K562 (cell line): ENCODE measurements around the gene EXOSC9. TPM values are rescaled to one million over a fixed set of nuclear protein-coding genes. Genes with fewer than 3 reads are reported as not detected.
A peak's percentile ranks its signal among the peaks of the same experiment; 100 is the strongest.

Experiments used
- ARNT ChIP-seq, 2 experiments: fragments of 450-650 bp; IDR thresholded peaks; 2 replicates each; pipeline ENCODE4 v1.6.1; 2016; ENCODE audit warnings: mild to moderate bottlenecking in 1 of 2
- MGA ChIP-seq: fragments of 450-650 bp; IDR thresholded peaks from 2 replicates; pipeline ENCODE4 v1.6.1; 2016; ENCODE audit warnings: mild to moderate bottlenecking, moderate library complexity
- MTA2 ChIP-seq: fragments of 450-650 bp; IDR thresholded peaks from 2 replicates; pipeline ENCODE4 v1.6.1; 2016; ENCODE audit warnings: low read depth
- NELFE ChIP-seq: IDR thresholded peaks from 2 replicates; pipeline ENCODE4 v1.6.1; 2011; ENCODE audit warnings: mild to moderate bottlenecking; ENCODE audit not compliant: insufficient read depth, insufficient read length
- NFE2 ChIP-seq: IDR thresholded peaks from 2 replicates; pipeline ENCODE4 v1.6.1; 2014; ENCODE audit warnings: antibody characterized with exemption, low read depth
- NRF1 ChIP-seq, 2 experiments: fragments of 450-650 bp; IDR thresholded peaks in 1 of 2; conservative IDR thresholded peaks in 1 of 2; 2 replicates each; pipeline ENCODE4 v1.6.1; 2014; ENCODE audit warnings: mild to moderate bottlenecking in 2 of 2
- PHB ChIP-seq: fragments of 250-450 bp; sonication (Bioruptor Pico); IDR thresholded peaks from 2 replicates; pipeline ENCODE4 v1.5.0; 2021
- RBBP5 ChIP-seq: fragments of 200-600 bp; sonication (generic); IDR thresholded peaks from 2 replicates; pipeline ENCODE4 v1.6.1; 2012; ENCODE audit warnings: borderline replicate concordance, mild to moderate bottlenecking, low read length, control low read depth, inconsistent platforms; ENCODE audit not compliant: insufficient read depth, poor library complexity, severe bottlenecking
- ZFP1 ChIP-seq: fragments of 450-650 bp; formaldehyde crosslinking; IDR thresholded peaks from 2 replicates; pipeline ENCODE4 v1.4.0; 2020; ENCODE audit warnings: mild to moderate bottlenecking, mixed read lengths
- ZNF212 ChIP-seq: fragments of 450-650 bp; formaldehyde crosslinking; IDR thresholded peaks from 2 replicates; pipeline ENCODE4 v1.4.0; 2020; ENCODE audit warnings: mild to moderate bottlenecking
- polyA plus RNA-seq, 8 experiments: library from polyadenylated mRNA; depleted of rRNA in 4 of 8; stranded (reverse) in 5 of 8; unstranded in 3 of 8; fragments of >200 nt; fragmentation: Nextera tagmentation in 2 of 8; fragmentation: Illumina TruSeq in 1 of 8; extraction: Ambion mirVana in 2 of 8; extraction: Trizol in 1 of 8; gene quantifications; 2 replicates each; pipeline versions ENCODE4 v1.2.1 to v1.2.3, GENCODE V29; 2011 to 2014; ENCODE audit warnings: inconsistent platforms in 1 of 8, missing spikeins in 1 of 8
- total RNA-seq, 7 experiments: library from RNA; depleted of rRNA in 6 of 7; stranded (reverse); fragments of >200 nt in 6 of 7; fragmentation: Illumina TruSeq in 2 of 7; extraction: Trizol in 2 of 7; gene quantifications; 2 replicates each; pipeline versions ENCODE4 v1.2.1 to v1.2.3, GENCODE V29; 2011 to 2021; ENCODE audit warnings: low replicate concordance in 1 of 7
- TF ChIP-seq, protein P1 (sequence below): fragments of 250-450 bp; sonication (Bioruptor Pico); IDR thresholded peaks from 2 replicates; pipeline ENCODE4 v1.8.0; 2021; ENCODE audit warnings: borderline replicate concordance, mild to moderate bottlenecking, moderate library complexity; ENCODE audit not compliant: poor library complexity, severe bottlenecking
- TF ChIP-seq, protein P2 (sequence below), 3 experiments: fragments of 200-800 bp in 1 of 3; sonication (Bioruptor generic) in 1 of 3; sonication (generic) in 1 of 3; formaldehyde crosslinking in 1 of 3; IDR thresholded peaks; 2 replicates each; pipeline versions ENCODE4 v1.6.1 to v1.8.0; 2016 to 2022; ENCODE audit warnings: mild to moderate bottlenecking in 2 of 3, missing compliant biosample characterization in 2 of 3, missing genetic modification characterization in 2 of 3, missing genetic modification reagents in 1 of 3

The EXOSC9 gene
- total and polyA plus RNA-seq, 9 of the 15 experiments (the other 6 are each of a cell fraction or from before 2014, with no cell fraction given): 64.7 to 166 (median 115) TPM

GRCh38 chr4:121800638-121800960 is 524 bp upstream of the EXOSC9 start (continued):
- TF ChIP-seq MGA (no peak), ZNF212 (CRISPR knock-in tag) (no peak), NFE2 (no peak), PHB (CRISPR knock-in tag) (no peak), NRF1 (conservative IDR thresholded peaks at IDR 0.05 in 1 of 2, IDR thresholded peaks at IDR 0.05 in 1 of 2) (no peak), MTA2 (no peak), ARNT (IDR thresholded peaks at IDR 0.05) (0 out of 4 replicates have a peak, but pooled peaks of 1 of the 2 experiments have one; percentile 27), ZFP1 (CRISPR knock-in tag) (no peak), NELFE (no peak), RBBP5 (no peak)
- TF ChIP-seq, protein P1, sequence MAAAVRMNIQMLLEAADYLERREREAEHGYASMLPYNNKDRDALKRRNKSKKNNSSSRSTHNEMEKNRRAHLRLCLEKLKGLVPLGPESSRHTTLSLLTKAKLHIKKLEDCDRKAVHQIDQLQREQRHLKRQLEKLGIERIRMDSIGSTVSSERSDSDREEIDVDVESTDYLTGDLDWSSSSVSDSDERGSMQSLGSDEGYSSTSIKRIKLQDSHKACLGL (CRISPR knock-in tag): no peak
- TF ChIP-seq, protein P2, sequence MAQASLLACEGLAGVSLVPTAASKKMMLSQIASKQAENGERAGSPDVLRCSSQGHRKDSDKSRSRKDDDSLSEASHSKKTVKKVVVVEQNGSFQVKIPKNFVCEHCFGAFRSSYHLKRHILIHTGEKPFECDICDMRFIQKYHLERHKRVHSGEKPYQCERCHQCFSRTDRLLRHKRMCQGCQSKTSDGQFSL (CRISPR knock-in tag; IDR thresholded peaks at IDR 0.05): no peak
- TF ChIP-seq, protein P2 (tag; IDR thresholded peaks at IDR 0.05): no peak
